ENCODE measurements around the gene GRIA1.
"Not testable (repeated sequence)": the region's sequence is repeated elsewhere in the genome, so short reads cannot be mapped to it uniquely, and the experiment has no call there.

Gene GRIA1

GRCh38 chr5:153792305-153792704 is 301.8 kb downstream of the GRIA1 start:
- DNase-seq: no peak

GRCh38 chr5:153793699-153794098 is 303.2 kb downstream of the GRIA1 start:
- DNase-seq: no peak

GRCh38 chr5:153794327-153794726 is 303.9 kb downstream of the GRIA1 start:
- DNase-seq: no peak

- no peak for DNase-seq
Measured at GRCh38 chr5:153796527-153796926, 306.1 kb downstream of the GRIA1 start.

- no peak for DNase-seq
Measured at GRCh38 chr5:153797484-153797883, 307.0 kb downstream of the GRIA1 start.

GRCh38 chr5:153798830-153799229 is 308.4 kb downstream of the GRIA1 start:
- DNase-seq: no peak

- no peak for DNase-seq
Measured at GRCh38 chr5:153799466-153799865, 309.0 kb downstream of the GRIA1 start.

- no peak for DNase-seq
Measured at GRCh38 chr5:153802050-153802821, 311.8 kb downstream of the GRIA1 start.

GRCh38 chr5:153807801-153808200 is 317.3 kb downstream of the GRIA1 start:
- no peak for DNase-seq

GRCh38 chr5:153809166-153809565 is 318.7 kb downstream of the GRIA1 start:
- no peak for DNase-seq

GRCh38 chr5:153813901-153814300 is 323.4 kb downstream of the GRIA1 start:
- no peak for DNase-seq

GRCh38 chr5:153816870-153817269 is 326.4 kb downstream of the GRIA1 start:
- DNase-seq: no peak

- DNase-seq: no peak
Measured at GRCh38 chr5:153818626-153819025, 328.2 kb downstream of the GRIA1 start.

GRCh38 chr5:153823036-153823435 is 332.6 kb downstream of the GRIA1 start:
- no peak for DNase-seq

- no peak for DNase-seq
Measured at GRCh38 chr5:153824909-153825308, 334.4 kb downstream of the GRIA1 start.

GRCh38 chr5:153827397-153827796 is 336.9 kb downstream of the GRIA1 start:
- no peak for DNase-seq

GRCh38 chr5:153829510-153830065 is 339.1 kb downstream of the GRIA1 start:
- no peak for DNase-seq

- DNase-seq: no peak
Measured at GRCh38 chr5:153831973-153832372, 341.5 kb downstream of the GRIA1 start.

GRCh38 chr5:153835891-153836515 is 345.5 kb downstream of the GRIA1 start:
- no peak for DNase-seq

GRCh38 chr5:153849303-153850113 is 359.0 kb downstream of the GRIA1 start:
- not testable (repeated sequence) for DNase-seq

- DNase-seq: no peak
Measured at GRCh38 chr5:153860195-153860886, 369.9 kb downstream of the GRIA1 start.

- DNase-seq: not testable (repeated sequence)
Measured at GRCh38 chr5:153862906-153863305, 372.4 kb downstream of the GRIA1 start.

All from activated CD4-positive, CD25-positive, alpha-beta regulatory T cell (primary cell).